ENCODE results near the gene ABHD6. TPM values are rescaled to one million over a fixed set of nuclear protein-coding genes. Genes with fewer than 3 reads are reported as not detected.
"Not testable (repeated sequence)": the region's sequence is repeated elsewhere in the genome, so short reads cannot be mapped to it uniquely, and the experiment has no call there.

The ABHD6 gene
- total RNA-seq, 1 experiment from 2014 or later, result 6.5 TPM

- DNase-seq, result no peak
- POLR2A ChIA-PET (ENCODE audit: unreplicated experiment), result no interaction called here
- H4K20me1 ChIP-seq (ENCODE audit: insufficient read depth), result no peaks in the 10 kb centered on the region
- no peaks in the 10 kb centered on the region for H3K9me3 ChIP-seq (ENCODE audit: insufficient read depth, low read depth)
- H3K4me1 ChIP-seq (replicated peaks; ENCODE audit: insufficient read depth), result no peaks in the 10 kb centered on the region
- CTCF ChIA-PET, result no interaction called here
- no peaks in the 10 kb centered on the region for H3K27me3 ChIP-seq (ENCODE audit: insufficient read depth, low read depth)
- H3K36me3 ChIP-seq (ENCODE audit: low read depth), result no peaks in the 10 kb centered on the region
- H3K4me2 ChIP-seq, result no peak overlapping the region
- H2AFZ ChIP-seq, result no peak overlapping the region
- intact Hi-C loops (cut with micrococcal nuclease; ENCODE audit: unreplicated experiment), result no loop called here
- no peaks in the 10 kb centered on the region for H3F3A ChIP-seq (ENCODE audit: insufficient read depth, low read depth)
- H3K4me3 ChIP-seq, result no peak overlapping the region
- H3K79me2 ChIP-seq (ENCODE audit: low read depth), result no peaks in the 10 kb centered on the region
- TF ChIP-seq CTCF (conservative IDR thresholded peaks at IDR 0.05) (no peak), EZH2 (IDR thresholded peaks at IDR 0.05; ENCODE audit: low read depth) (no peak)
- no TSS peak for BruUV-seq (replicated peaks)
- H3K9me2 ChIP-seq (ENCODE audit: insufficient read depth), result no peaks in the 10 kb centered on the region
- no peak overlapping the region for H3K27ac ChIP-seq
Observed at GRCh38 chr3:58287354-58287753, 49.8 kb downstream of the ABHD6 start.

- Histone ChIP-seq H3K4me3 (no peak overlapping the region), H4K20me1 (ENCODE audit: insufficient read depth) (no peaks in the 10 kb centered on the region), H3K36me3 (ENCODE audit: low read depth) (no peaks in the 10 kb centered on the region), H3K4me2 (no peak overlapping the region), H3K79me2 (ENCODE audit: low read depth) (no peaks in the 10 kb centered on the region), H3K9me3 (ENCODE audit: insufficient read depth, low read depth) (no peaks in the 10 kb centered on the region), H3K27ac (no peak overlapping the region), H2AFZ (no peak overlapping the region), H3K27me3 (ENCODE audit: insufficient read depth, low read depth) (no peaks in the 10 kb centered on the region), H3K9me2 (ENCODE audit: insufficient read depth) (no peaks in the 10 kb centered on the region), H3K4me1 (replicated peaks; ENCODE audit: insufficient read depth) (no peaks in the 10 kb centered on the region), H3F3A (ENCODE audit: insufficient read depth, low read depth) (no peaks in the 10 kb centered on the region)
- no peak for DNase-seq
- POLR2A ChIA-PET (ENCODE audit: unreplicated experiment), result no interaction called here
- no TSS peak for BruUV-seq (replicated peaks)
- intact Hi-C loops (cut with micrococcal nuclease; ENCODE audit: unreplicated experiment), result no loop called here
- TF ChIP-seq EZH2 (IDR thresholded peaks at IDR 0.05; ENCODE audit: low read depth) (no peak), CTCF (conservative IDR thresholded peaks at IDR 0.05) (no peak)
- CTCF ChIA-PET, result no interaction called here
Observed at GRCh38 chr3:58288011-58288728, 50.6 kb downstream of the ABHD6 start.

GRCh38 chr3:58288964-58289613 is 51.5 kb downstream of the ABHD6 start:
- intact Hi-C loops (cut with micrococcal nuclease; ENCODE audit: unreplicated experiment); H3K36me3 ChIP-seq (ENCODE audit: low read depth); H3F3A ChIP-seq (ENCODE audit: insufficient read depth, low read depth); H3K79me2 ChIP-seq (ENCODE audit: low read depth); POLR2A ChIA-PET (ENCODE audit: unreplicated experiment); H4K20me1 ChIP-seq (ENCODE audit: insufficient read depth); H3K9me3 ChIP-seq (ENCODE audit: insufficient read depth, low read depth); DNase-seq; H3K27me3 ChIP-seq (ENCODE audit: insufficient read depth, low read depth); H3K4me1 ChIP-seq (replicated peaks; ENCODE audit: insufficient read depth); H3K9me2 ChIP-seq (ENCODE audit: insufficient read depth); H3K27ac ChIP-seq; H2AFZ ChIP-seq; H3K4me2 ChIP-seq; BruUV-seq (replicated peaks); CTCF ChIA-PET; H3K4me3 ChIP-seq: not testable (repeated sequence)

- DNase-seq; H3K4me2 ChIP-seq; H3K27ac ChIP-seq; H3K27me3 ChIP-seq (ENCODE audit: insufficient read depth, low read depth); H3K36me3 ChIP-seq (ENCODE audit: low read depth); H3K9me3 ChIP-seq (ENCODE audit: insufficient read depth, low read depth); intact Hi-C loops (cut with micrococcal nuclease; ENCODE audit: unreplicated experiment); H3K4me1 ChIP-seq (replicated peaks; ENCODE audit: insufficient read depth); H3K9me2 ChIP-seq (ENCODE audit: insufficient read depth); H3K4me3 ChIP-seq; POLR2A ChIA-PET (ENCODE audit: unreplicated experiment); H4K20me1 ChIP-seq (ENCODE audit: insufficient read depth); H2AFZ ChIP-seq; H3F3A ChIP-seq (ENCODE audit: insufficient read depth, low read depth); BruUV-seq (replicated peaks); H3K79me2 ChIP-seq (ENCODE audit: low read depth); CTCF ChIA-PET: not testable (repeated sequence)
Observed at GRCh38 chr3:58290446-58290845, 52.9 kb downstream of the ABHD6 start.
